ENCODE data around the gene SLC25A23. TPM values are rescaled to one million over a fixed set of nuclear protein-coding genes. Genes with fewer than 3 reads are reported as not detected.

Gene SLC25A23
- total RNA-seq, 1 experiment from 2014 or later, result 59.5 TPM

GRCh38 chr19:6482343-6482686 lies 22.7 kb upstream of the SLC25A23 start:
- intact Hi-C loops (cut with micrococcal nuclease; ENCODE audit: unreplicated experiment), result no loop called here
- CTCF ChIA-PET, result no interaction called here

GRCh38 chr19:6481541-6482342 lies 22.1 kb upstream of the SLC25A23 start, which contains the start of gene DENND1C:
TSS of gene DENND1C (minus strand) at chr19:6481787. CDS start at chr19:6481695, 92 bp downstream.
- Histone ChIP-seq H3K9me2 (ENCODE audit: insufficient read depth) (no peaks in the 10 kb centered on the region), H2AFZ (no peak within 1 kb of the TSS), H3K79me2 (ENCODE audit: low read depth) (no peaks in the 10 kb centered on the region), H3F3A (ENCODE audit: insufficient read depth, low read depth) (peaks cover 5% of the 10 kb centered on the region; the same call in 1 of the 2 replicates), H3K4me3 (no peak within 1 kb of the TSS), H4K20me1 (ENCODE audit: insufficient read depth) (no peaks in the 10 kb centered on the region), H3K9me3 (ENCODE audit: insufficient read depth, low read depth) (no peaks in the 10 kb centered on the region), H3K27me3 (ENCODE audit: insufficient read depth, low read depth) (no peaks in the 10 kb centered on the region), H3K27ac (no peak within 1 kb of the TSS), H3K36me3 (ENCODE audit: low read depth) (no peaks in the 10 kb centered on the region), H3K4me1 (replicated peaks; ENCODE audit: insufficient read depth) (peaks cover 11% of the 10 kb centered on the region; the same call in 1 of the 2 replicates), H3K4me2 (no peak within 1 kb of the TSS)
- DNase-seq, result no peak
- POLR2A ChIA-PET (ENCODE audit: unreplicated experiment), result interaction anchor here (0.6 kb wide), 1 partner anchor 132 kb away, joined by 19 read pairs; no protein-coding TSS in a partner anchor
- BruUV-seq (replicated peaks), result no TSS peak
- TF ChIP-seq EZH2 (IDR thresholded peaks at IDR 0.05; ENCODE audit: low read depth) (no peak), CTCF (conservative IDR thresholded peaks at IDR 0.05) (peak; percentile 57)
- intact Hi-C loops (cut with micrococcal nuclease; ENCODE audit: unreplicated experiment), result no loop called here
- CTCF ChIA-PET, result interaction anchor here (0.7 kb wide), 1 partner anchor 482 kb away, joined by 6 read pairs; no protein-coding TSS in a partner anchor

More at GRCh38 chr19:6482343-6482686, 22.7 kb upstream of the SLC25A23 start:
- BruUV-seq (replicated peaks), result no TSS peak
- H3K4me1 ChIP-seq (replicated peaks; ENCODE audit: insufficient read depth), result peaks cover 11% of the 10 kb centered on the region; the same call in 1 of the 2 replicates
- H3K4me2 ChIP-seq, result no peak overlapping the region
- DNase-seq, result no peak
- no peaks in the 10 kb centered on the region for H3K9me3 ChIP-seq (ENCODE audit: insufficient read depth, low read depth)
- no peak; the same call in 1 of the 2 replicates for TF ChIP-seq CTCF (conservative IDR thresholded peaks at IDR 0.05)
- TF ChIP-seq EZH2 (IDR thresholded peaks at IDR 0.05; ENCODE audit: low read depth), result no peak
- no peak overlapping the region for H3K27ac ChIP-seq
- H3K4me3 ChIP-seq, result no peak overlapping the region
- H2AFZ ChIP-seq, result no peak overlapping the region
- POLR2A ChIA-PET (ENCODE audit: unreplicated experiment), result no interaction called here
- H3K9me2 ChIP-seq (ENCODE audit: insufficient read depth), result no peaks in the 10 kb centered on the region
- no peaks in the 10 kb centered on the region for H3K79me2 ChIP-seq (ENCODE audit: low read depth)
- no peaks in the 10 kb centered on the region for H4K20me1 ChIP-seq (ENCODE audit: insufficient read depth)
- no peaks in the 10 kb centered on the region for H3K36me3 ChIP-seq (ENCODE audit: low read depth)
- H3F3A ChIP-seq (ENCODE audit: insufficient read depth, low read depth), result peaks cover 5% of the 10 kb centered on the region; the same call in 1 of the 2 replicates
- no peaks in the 10 kb centered on the region for H3K27me3 ChIP-seq (ENCODE audit: insufficient read depth, low read depth)

GRCh38 chr19:6480848-6481415 lies 21.3 kb upstream of the SLC25A23 start:
- intact Hi-C loops (cut with micrococcal nuclease; ENCODE audit: unreplicated experiment), result no loop called here
- Histone ChIP-seq H3K9me2 (ENCODE audit: insufficient read depth) (no peaks in the 10 kb centered on the region), H3K79me2 (ENCODE audit: low read depth) (no peaks in the 10 kb centered on the region), H3K4me3 (no peak overlapping the region), H3K27me3 (ENCODE audit: insufficient read depth, low read depth) (no peaks in the 10 kb centered on the region), H3K27ac (no peak overlapping the region), H3K4me2 (no peak overlapping the region), H3K4me1 (replicated peaks; ENCODE audit: insufficient read depth) (peaks cover 11% of the 10 kb centered on the region; the same call in 1 of the 2 replicates), H3K36me3 (ENCODE audit: low read depth) (no peaks in the 10 kb centered on the region), H3K9me3 (ENCODE audit: insufficient read depth, low read depth) (no peaks in the 10 kb centered on the region), H2AFZ (no peak overlapping the region), H4K20me1 (ENCODE audit: insufficient read depth) (no peaks in the 10 kb centered on the region), H3F3A (ENCODE audit: insufficient read depth, low read depth) (peaks cover 5% of the 10 kb centered on the region; the same call in 1 of the 2 replicates)
- no peak for DNase-seq
- ChIA-PET CTCF (interaction anchor here (0.7 kb wide), 1 partner anchor 481 kb away, joined by 6 read pairs; no protein-coding TSS in a partner anchor), POLR2A (ENCODE audit: unreplicated experiment) (interaction anchor here (0.6 kb wide), 1 partner anchor 133 kb away, joined by 19 read pairs; no protein-coding TSS in a partner anchor)
- no TSS peak for BruUV-seq (replicated peaks)
- TF ChIP-seq EZH2 (IDR thresholded peaks at IDR 0.05; ENCODE audit: low read depth) (no peak), CTCF (conservative IDR thresholded peaks at IDR 0.05) (no peak)
